HG02870 (cell line): ENCODE measurements around the gene WDR76.

ENCODE experiments used
- ATAC-seq: cut with Tn5 transposase; IDR thresholded peaks from one replicate; pipeline ENCODE4 v1.9.1; 2021; ENCODE audit warnings: mild to moderate bottlenecking, moderate library complexity; ENCODE audit not compliant: unreplicated experiment

WDR76 gene

DNA sequence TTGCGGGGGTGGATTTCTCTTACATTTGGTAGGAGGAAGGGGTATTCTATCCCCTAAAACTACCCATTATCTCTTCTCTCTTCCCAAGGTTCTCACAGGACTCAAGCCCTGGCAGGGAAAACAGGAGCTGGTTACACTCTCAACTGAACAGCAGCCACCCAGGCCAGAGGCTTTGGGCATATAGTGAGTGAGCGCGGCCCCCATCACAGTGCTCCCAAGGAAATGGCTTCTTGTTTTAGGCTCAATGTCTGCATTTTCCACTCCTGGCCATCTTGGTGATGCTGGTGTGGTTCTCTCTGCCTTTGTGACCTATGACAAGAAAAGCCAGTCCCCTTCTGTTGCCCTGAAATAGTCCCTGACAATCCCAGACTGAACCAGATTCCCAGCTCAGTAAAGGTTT lies 50.1 kb downstream of the WDR76 start:
- ATAC-seq, result no peak

DNA sequence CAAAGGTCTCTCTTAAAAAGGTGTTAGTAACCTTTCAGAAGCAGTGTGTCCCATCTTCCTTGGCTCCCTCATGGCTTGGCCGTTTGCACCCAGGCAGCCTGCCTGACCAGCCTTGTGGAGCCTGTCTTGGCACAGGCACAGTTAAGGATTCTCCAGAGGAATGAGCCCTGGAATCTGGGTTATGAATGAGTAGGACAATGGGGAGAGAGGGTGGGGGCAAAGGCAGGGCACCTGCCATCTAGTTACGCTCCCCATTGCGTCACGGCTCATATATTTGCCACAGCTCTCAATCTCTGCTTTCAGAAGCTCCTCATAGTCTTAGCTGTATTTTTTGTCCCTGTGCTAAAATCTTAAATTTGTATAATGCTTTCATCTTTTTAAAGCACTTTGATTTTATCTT lies 50.6 kb downstream of the WDR76 start:
- no peak for ATAC-seq

DNA sequence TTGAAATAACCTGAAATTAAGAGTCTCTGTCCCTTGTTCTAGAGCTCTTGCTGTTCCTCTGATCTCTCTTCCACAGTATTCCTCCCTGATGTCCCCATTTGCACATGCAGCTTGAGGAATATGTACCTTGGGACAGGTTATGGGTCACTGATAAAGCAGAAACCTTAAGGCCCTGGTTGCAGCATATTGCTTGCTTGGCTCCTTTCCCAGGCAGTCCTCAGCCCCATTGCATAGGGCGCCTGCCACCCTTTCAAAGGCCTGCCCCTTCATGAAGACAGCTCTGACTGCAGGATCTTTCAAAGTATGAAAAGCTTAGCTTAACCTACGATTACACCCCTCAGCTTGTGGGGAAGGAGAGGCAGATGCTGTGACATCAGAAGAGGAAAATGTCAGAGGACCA lies 51.6 kb downstream of the WDR76 start:
- no peak for ATAC-seq

DNA sequence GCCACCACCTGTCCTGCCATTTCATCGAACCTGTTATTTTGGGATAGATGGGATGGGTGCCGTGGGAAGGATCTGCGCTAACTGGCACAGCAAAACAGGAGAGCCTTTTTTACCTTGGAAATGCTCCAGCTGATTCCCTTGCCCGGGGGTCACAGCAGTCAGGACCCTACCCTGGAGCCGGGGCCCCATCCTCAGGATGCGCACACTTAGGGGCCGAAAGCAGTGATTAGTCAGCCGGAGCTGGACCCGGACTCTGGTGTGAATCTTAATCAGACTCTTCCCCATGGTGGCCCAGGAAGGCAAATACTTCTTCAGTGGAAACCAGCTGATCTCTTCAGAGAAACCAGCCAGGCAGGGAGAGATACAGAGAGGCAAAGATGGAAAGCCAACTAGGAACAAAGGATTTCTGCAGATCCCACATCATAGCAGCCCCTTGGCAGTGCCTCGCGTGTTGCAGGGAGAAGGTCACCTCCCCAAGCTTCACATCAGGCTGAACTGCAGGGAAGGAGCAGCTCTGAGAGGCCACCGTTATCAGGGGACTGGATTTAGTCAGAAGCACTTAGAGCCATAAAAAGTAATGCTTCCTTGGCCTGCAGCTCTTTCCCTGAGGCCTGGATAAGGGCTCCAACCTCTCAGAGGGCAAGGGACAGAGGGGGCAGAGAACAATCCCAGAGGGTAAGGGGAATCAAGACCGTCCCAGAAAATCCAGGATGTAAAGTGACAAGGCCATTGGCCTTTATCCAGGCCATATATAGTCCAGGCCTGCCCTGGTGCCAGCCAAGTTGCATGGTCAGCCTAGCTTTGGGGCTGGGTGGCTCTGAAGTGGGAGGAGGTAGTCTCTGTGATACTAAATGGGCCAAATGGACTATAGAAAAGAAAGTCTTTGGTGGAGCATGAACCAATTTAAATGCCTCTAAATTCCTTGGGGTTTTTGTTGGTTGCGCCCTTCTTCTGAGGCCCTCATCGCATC lies 52.9 kb downstream of the WDR76 start:
- ATAC-seq, result no peak

DNA sequence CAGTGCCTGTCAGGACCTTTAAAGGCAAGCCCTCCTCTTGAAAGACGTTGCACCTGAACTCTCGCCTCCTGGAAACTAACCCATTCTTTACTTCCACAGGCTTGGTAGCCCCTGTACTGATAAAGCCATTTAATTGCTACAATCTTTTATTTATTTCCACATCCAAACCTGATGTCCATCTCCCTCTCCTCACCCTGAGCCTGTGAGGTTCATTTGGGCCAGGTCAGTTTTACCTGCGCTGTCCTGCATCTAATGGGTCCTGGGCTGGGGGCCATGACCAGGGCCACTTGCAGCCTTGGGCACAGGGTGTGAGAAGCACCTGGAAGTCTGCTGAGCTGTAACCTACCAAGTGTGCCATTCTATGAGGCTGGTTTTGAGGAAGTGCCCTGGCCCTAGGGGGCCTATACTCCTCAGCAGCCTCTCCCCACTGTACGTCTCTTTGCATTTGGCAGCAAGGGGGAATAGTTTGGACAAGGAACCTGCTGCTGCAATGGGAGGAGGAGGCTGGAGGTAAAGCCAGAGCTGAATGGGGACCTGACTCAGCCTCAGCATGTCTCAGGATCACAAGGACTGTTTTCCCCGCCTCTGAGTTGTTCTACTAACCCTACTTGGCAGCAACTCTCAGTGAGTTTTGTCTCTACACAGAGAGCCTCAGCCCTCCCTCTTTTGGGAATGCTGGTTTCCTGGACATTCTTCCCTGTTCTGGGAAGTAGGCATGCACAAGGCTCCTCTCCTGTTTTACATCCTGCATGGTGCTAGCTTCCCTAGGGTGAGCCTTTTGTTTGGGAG lies 53.8 kb downstream of the WDR76 start:
- ATAC-seq, result no peak

DNA sequence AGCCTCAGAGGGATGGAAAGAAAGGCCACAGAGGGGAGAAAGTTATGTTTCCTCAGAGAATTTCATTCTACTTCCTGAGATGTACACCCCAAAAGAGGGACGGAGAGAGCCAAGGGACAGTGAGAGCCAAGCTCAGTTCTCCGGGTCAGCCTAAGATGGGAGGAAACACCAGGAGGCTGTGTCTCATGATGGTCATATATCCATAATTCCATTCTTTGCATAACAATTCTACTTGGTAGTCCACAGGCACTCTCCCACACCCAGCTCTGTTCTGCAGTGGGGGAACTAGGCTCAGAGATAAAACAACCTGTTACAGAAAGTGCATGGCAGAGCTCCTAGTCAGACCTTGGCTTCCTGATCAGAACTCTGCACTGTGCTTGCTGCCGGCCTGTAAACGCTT lies 54.4 kb downstream of the WDR76 start:
- ATAC-seq, result no peak

DNA sequence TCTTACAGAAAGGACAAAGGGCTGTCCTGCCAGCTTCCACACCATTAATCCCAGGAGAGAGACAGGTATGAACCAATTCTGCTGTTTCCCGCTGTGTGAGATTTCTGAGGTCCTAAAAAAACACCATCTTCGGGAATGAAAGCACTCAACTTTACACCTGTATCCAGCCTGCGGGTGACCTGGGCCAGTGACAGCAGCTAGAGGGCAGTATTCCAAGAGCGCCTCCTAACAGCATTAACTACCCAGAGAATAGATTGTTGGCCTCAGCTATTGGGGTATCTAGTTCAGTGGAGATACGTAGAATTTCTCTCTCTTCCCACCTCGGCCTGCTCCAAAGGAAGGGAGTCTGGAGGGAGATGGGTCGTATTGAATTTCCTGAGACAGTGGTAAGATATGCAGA lies 55.1 kb downstream of the WDR76 start:
- no peak for ATAC-seq

DNA sequence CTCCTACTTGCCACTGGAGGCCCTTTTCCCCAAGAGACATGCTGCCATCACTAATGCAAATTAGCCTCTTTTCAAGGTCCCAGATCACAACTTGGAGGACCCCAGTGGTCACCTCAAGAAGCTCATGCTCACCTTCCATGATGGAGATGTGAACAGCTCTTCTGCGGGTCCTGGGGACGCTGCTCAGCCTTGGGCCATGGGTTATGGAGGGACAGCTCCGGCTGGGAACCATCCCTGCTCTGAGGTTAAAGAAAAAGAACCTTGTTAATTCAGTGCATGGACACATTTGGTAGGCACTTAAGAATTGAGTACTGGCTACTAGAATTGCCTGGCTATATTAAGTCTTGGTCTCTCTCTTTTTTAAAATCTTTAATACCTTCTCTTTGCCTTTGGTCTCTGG lies 56.8 kb downstream of the WDR76 start:
- no peak for ATAC-seq

DNA sequence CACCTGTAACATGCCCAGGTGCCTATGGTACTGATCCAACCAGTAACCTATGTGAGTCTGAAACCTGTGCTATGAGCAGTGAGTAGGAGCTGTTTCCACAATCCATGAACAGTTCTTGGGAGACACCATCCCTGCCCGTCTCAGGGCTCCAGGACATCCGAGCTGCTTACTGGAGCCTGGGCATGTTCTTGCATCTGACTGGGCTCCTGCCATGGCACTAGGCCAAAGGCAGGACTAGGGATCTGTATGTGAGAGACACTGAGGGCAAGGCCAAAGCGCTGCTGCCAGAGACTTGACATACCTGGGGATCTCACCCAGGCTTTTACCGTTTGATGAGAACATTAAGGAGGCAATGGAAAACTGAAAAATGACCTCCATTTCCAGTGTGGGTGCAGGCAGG lies 59.8 kb downstream of the WDR76 start:
- ATAC-seq, result no peak

DNA sequence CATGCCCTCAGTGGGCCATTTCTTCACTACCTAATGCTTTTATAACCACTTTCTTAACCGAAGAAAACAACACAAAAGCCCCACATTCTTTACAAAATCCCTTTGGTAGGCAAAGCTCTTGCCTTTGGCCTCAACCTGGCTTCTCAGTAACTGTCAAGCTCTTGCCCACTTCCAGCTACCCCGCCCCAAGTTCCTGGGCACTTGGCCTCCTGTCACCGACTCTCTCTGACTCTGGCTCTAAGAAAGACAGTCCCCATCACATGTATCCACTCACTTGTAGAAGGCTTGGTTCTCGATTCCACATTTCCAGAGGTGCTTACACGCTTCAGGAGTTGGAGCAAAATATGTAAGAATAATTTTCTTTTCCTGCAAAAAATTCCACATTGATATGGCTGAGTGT lies 61.1 kb downstream of the WDR76 start:
- no peak for ATAC-seq

DNA sequence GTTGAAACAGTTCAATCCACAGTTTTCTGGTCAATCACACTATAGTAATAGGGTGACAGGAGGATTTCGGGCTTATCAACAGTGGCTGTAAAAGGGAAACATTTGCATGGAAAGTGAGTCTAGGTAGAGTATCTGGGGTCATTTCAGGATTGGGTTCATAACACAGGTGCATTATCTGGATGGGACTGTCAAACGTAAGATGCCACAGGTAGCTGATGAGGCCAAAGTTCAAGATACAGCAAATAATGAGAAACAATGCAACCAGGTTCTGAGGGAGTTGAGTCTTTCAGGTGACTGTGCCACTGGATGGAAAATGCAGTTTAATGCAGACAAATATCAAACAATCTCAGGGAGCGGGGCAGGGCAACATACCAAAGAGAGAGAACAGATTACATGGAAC lies 62.2 kb downstream of the WDR76 start:
- no peak for ATAC-seq

DNA sequence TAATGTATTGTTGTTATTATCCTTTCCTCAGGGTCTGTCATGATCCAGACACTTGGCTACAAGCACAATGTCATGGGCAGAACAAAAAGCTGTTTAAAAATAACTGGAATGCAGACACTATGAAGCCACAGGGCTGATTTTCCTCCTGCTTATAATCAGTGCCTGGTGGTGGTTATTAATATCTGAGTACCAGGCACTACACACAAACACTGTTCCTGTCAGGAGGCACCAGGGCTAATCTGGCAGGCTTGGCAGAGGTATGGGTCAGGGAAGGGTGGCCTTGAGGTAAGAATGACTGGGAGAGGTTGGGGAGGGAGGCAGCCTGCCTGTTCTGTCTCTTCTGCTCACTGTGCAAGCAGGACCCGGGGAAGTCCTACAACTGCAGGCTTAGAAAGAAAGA lies 67.2 kb downstream of the WDR76 start:
- no peak for ATAC-seq

DNA sequence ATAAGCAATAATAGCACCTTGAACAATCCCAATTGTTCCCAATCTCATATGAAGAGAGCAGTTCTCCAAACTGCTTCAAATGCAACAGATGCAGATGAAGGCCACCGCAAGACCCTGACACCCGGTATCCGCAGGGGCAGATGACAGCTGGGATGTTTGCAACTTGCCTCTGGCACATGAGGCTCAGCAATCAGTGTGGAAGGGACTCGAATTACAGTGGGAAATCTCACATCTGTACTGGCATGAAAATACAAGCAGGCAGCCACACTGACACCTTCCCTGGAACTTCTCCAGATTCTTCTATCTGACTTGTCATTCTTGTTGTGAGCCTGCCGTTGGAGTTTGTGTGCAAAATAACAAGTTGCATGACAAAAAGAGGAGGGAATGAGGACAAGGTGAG lies 68.8 kb downstream of the WDR76 start:
- no peak for ATAC-seq

DNA sequence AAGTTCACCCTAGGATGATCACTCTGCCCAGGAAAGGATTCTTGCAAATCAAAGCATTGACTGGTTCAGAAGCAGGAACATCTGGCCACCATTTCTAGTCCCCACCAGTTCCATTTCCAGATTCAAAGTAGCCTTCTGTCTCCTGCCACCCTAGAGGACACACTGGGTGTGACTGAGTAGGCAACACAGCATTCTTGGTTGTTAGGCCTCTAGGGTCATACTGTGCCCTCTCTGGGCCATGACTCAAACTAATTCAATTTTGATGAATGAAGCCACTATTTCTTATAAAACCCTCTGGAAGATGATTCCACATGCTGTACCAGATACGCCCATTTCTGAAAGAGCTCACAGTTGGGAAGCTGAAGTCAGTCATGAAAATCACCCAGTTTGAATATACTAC lies 69.7 kb downstream of the WDR76 start:
- no peak for ATAC-seq

DNA sequence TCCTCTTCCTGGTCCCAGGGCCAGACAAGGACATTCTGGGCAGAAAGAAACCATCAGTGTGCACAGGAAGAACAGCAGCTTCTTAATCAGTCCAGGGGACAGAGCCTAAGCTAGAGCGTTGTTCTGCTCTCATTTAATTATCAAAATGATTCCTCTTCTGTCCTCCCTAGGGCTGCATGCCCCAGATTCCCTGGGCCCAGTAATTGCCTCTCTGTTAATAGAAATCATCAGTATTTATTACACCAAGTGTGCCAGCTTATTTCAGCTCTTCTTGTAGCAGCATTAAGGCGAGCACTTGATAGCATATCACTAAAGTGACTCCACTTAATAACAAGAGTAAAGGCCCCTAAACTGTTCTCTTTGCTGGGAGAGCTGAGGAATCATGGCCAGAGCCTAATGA lies 72.1 kb downstream of the WDR76 start:
- no peak for ATAC-seq

DNA sequence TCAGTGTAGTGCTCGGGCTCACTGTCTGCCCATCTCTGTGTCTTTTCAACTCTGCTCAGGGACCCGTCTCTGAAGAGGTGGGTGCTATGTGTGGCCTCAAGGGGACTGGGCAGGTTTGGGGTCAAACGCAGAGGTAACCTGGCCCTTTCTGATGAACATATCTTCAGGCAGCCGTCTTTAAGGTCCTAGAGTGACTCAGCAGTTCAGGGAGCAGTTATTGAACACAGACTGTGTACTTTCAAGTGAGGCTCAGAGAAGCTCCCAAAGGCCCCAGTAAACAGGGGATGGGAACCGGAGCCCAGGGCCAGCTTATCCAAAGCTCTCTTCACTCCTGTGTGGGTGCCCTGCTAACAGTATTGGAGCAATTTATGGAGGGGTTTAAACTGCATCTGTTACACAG lies 73.1 kb downstream of the WDR76 start:
- no peak for ATAC-seq

DNA sequence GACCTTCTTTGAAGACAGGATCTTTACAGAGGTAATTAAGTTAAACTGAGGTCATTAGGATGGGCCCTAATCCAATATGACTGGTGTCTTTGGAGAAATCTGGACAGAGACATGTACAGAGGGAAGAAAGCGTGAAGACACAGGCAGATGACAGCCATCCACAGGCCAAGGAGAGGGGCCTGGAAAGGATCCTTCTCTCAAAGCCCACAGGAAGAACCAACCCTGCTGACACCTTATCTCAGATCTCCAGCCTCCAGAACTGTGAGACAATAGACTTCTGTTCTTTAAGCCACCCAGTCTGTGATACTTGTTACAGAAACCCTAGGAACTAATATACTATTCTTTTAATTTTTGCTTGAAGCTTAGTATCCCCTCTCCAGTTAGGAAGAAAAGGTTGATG lies 74.2 kb downstream of the WDR76 start:
- ATAC-seq, result no peak

DNA sequence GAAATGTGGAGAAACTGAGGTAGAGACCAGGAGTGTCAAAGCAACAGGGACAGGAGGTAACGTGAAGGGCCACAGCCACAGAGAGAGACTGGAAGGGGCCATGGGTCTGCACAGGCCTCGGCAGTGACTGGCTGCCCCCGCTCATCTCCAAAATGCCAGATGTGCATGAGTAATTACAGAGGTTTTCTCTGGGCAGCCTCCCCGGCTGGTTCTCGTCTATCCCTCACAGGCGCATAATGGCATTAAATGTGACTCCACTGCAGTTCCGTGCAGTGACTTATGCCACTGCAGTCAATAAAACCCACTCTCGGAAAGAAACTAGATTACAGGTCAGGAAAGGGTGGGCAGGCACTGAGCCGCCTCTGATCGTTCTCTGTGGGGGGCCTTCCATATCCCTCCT lies 74.7 kb downstream of the WDR76 start:
- no peak for ATAC-seq

DNA sequence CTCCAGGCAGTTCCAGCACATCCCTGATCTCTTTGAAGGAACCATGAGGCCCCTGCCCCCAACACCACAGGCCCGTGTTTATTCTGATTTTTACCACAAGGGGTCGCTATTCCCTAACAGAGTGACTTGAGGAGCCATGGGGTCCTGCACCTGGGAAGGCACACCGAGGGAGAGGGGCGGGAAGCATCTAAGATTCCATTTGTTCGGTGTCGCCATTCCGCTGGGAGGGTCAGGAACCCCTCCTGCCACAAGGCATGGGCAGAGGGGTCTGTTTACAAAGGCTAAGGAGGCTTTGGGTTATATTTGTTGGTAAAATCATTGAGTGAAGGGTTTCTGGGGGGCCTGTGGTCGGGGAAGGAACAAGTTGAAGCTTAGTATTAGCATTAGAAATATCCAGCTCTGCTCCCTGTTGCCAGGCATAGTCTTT lies 77.1 kb downstream of the WDR76 start:
- no peak for ATAC-seq

DNA sequence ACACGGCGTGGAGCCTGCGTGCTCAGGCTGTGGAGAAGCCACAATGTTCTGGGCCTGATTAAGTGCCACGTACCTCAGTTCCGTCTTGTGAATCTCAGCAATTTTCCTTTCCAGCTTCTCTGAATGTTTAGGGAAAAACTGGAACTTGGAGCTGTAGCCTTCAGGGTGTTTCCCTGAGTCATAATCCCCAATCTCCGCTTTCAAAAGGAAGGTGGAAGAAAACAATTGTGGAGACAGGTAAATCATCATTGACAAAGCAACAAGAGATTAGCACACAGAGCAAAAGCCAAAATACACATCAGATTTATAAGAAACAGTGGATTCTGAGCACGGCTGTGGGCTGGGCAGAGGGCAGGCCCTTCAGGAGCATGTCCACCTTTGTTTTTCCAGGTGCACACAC lies 79.0 kb downstream of the WDR76 start:
- no peak for ATAC-seq

DNA sequence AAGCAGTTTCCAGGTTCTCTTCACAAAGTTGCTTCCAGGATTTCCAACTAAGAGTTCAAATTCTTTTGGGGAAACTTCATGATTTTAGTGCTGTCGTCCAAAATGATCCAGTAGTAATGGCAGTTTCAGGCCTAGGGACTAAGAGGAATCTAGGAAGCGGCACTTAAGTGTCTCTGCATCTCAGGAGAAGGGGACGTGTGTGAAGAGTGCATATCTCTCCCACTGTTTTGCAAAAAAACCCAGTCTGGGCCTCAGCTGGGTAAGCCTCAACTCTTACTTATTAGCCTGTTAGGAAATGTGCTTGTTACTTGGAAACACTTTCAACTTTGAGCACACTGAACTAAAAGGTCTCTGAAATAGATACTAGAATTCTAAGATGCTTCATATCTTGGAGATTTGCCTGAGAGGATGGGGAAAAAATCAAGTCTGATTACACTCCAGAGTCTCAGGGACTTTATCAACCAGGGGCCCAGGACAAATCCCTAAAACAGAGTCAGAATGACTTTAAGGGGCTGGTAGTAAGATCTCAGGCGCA lies 81.8 kb downstream of the WDR76 start:
- ATAC-seq, result no peak

DNA sequence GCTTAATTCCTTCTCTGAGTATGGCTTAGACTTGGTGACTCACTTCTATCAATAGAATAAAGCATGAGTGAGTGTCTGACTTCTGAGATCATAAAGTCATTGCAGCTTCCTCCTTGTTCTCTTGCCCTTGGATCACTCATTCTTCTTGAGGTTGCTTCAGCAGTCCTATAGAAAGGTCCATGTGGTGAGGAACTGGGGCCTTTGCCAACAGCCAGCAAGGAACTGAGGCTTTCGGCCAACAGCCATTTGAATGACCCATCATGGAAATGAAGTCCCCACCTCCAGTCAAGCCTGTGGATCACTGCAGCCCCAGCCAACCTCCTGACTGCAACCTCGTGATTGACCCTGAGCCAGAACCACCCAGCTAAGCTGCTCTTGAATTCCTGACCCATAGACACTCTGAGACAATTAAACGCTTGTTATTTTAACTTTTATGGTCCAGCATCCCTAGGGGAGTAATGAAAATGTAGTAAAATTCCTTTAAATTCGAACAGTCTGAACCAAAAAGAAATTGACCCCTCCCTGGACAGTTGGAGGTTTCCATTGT lies 84.5 kb downstream of the WDR76 start:
- no peak for ATAC-seq
